Measurements from ENCODE around the gene USP47.
A peak's percentile ranks its signal among the peaks of the same experiment; 100 is the strongest.

Gene USP47

DNA sequence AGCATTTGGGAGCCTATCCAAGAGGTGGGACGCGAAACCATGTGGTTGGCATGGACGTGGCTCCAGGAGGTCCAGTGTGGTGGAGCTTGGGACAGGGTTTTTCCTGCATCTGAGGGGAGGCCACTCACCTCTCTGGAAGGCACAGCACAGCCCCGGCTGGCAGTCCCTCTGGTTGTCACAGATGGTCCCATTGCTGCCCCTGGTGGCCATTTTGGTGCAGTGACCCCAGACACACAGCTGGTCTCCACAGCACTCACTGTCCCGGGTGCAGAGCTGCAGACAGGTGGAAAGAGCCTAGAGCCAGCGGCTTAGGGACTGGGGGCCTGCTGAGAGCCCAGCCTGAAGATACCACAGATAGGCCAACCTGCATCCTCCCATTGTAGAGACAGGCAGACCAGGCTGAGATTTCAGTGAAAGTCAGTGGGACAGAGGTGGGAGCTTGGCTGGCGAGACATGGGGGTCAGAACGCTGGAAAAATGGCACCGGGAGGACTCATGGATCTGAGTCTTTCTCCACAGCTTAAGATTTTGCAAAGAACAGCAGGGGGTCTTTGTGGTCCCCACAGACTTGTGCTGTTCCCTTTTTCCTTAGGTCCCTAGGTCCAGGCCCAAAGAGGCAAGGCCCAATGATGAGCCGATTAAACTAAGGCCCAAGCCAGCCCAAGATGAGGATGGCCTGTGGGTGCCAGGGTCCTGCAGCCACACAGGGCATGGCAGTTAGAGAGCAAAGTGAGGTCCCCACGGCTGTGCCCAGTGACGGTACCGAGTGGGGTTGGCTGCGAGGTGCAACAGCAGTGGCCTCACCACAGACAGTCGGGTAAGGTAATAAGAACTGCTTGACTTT is 125.3 kb downstream of the USP47 start:
- H3K27ac ChIP-seq, result no peak overlapping the region

GRCh38 chr11:11967669-11968510 is 126.1 kb downstream of the USP47 start:
- TF ChIP-seq CTCF (conservative IDR thresholded peaks at IDR 0.05), result no peak
- H3K27ac ChIP-seq, result no peak overlapping the region

More for the DNA sequence above, 125.3 kb downstream of the USP47 start:
- TF ChIP-seq CTCF (conservative IDR thresholded peaks at IDR 0.05), result peak; percentile 68

GRCh38 chr11:11968511-11969280 is 126.9 kb downstream of the USP47 start:
- TF ChIP-seq CTCF (conservative IDR thresholded peaks at IDR 0.05), result no peak
- H3K27ac ChIP-seq, result no peak overlapping the region

- no peak overlapping the region for H3K27ac ChIP-seq
- no peak for TF ChIP-seq CTCF (conservative IDR thresholded peaks at IDR 0.05)
Observed at GRCh38 chr11:11969380-11970215, 127.8 kb downstream of the USP47 start.

- no peak for TF ChIP-seq CTCF (conservative IDR thresholded peaks at IDR 0.05)
- no peak overlapping the region for H3K27ac ChIP-seq
Observed at GRCh38 chr11:11970556-11970955, 128.8 kb downstream of the USP47 start.

- no peak for TF ChIP-seq CTCF (conservative IDR thresholded peaks at IDR 0.05)
- H3K27ac ChIP-seq, result no peak overlapping the region
Observed at GRCh38 chr11:11971906-11972547, 130.3 kb downstream of the USP47 start.
